Tibial nerve (tissue), 4 donors: ENCODE measurements around the gene CLEC20A.

Source experiments
- EP300 ChIP-seq, 2 donors: sonication (generic); formaldehyde crosslinking; IDR thresholded peaks; one replicate each; pipeline ENCODE4 v1.6.1; 2017; ENCODE audit warnings: antibody characterized with exemption in 2 of 2, mild to moderate bottlenecking in 1 of 2
- POLR2A ChIP-seq, 2 donors: fragments of 450-650 bp; IDR thresholded peaks; one replicate each; pipeline ENCODE4 v1.6.1; 2017; ENCODE audit warnings: antibody characterized with exemption in 2 of 2, mild to moderate bottlenecking in 2 of 2, moderate library complexity in 2 of 2
- TF ChIP-seq, protein P1 (sequence below), 5 experiments: fragments of 200-600 bp in 3 of 5; fragments of 450-650 bp in 2 of 5; sonication (generic) in 3 of 5; IDR thresholded peaks; one replicate each; pipeline ENCODE4 v1.5.1; 2016 to 2019; ENCODE audit warnings: antibody characterized with exemption in 5 of 5, mild to moderate bottlenecking in 3 of 5, moderate library complexity in 2 of 5

DNA sequence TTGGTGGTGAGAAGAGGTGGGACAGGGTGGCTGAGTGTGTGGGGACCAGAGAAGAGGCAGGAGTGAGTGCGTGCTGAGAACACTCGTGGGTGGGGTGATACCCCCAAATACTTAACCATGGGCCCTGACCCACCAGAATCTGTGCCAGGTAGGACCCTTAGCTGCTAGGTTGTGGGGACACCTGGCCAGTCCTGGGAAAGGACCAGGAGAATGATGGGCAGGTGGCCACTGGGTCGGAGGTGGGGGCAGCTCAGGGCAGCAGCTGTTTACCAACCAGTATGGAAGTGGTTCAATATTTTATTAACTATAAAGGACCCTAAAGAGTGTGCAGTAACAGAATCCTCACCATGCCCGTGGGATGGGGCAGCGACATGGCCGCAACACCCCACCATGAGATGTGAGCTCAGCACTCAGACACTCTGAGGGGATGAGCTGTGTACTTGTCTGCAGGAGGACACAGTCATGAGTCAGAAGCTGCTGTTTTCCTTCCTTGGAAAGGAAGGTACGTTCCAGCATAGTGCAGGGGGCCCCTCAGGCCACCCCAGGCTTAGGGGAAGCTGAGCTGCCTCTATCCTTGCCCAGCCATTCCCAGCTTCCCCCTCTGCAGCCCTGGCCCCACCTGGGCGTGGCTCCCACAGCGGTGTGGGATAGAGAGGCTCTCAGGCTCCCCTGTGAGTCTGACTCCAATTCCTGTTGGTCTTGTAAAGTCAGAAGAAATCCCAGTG is 41.6 kb upstream of the CLEC20A start:
- TF ChIP-seq POLR2A (IDR thresholded peaks at IDR 0.05): no peak
- TF ChIP-seq, protein P1, sequence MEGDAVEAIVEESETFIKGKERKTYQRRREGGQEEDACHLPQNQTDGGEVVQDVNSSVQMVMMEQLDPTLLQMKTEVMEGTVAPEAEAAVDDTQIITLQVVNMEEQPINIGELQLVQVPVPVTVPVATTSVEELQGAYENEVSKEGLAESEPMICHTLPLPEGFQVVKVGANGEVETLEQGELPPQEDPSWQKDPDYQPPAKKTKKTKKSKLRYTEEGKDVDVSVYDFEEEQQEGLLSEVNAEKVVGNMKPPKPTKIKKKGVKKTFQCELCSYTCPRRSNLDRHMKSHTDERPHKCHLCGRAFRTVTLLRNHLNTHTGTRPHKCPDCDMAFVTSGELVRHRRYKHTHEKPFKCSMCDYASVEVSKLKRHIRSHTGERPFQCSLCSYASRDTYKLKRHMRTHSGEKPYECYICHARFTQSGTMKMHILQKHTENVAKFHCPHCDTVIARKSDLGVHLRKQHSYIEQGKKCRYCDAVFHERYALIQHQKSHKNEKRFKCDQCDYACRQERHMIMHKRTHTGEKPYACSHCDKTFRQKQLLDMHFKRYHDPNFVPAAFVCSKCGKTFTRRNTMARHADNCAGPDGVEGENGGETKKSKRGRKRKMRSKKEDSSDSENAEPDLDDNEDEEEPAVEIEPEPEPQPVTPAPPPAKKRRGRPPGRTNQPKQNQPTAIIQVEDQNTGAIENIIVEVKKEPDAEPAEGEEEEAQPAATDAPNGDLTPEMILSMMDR (IDR thresholded peaks at IDR 0.05): no peak
- no peak for TF ChIP-seq EP300 (IDR thresholded peaks at IDR 0.05)
